Activated CD4-positive, alpha-beta T cell treated with anti-CD3 and anti-CD28 coated beads, Interleukin-2, Interleukin-6, amounts not matched to agents 100 ng/mL and 50 ng/mL, durations not matched to agents 16 hours and 8 hours (primary cell): ENCODE data around the gene TOE1.
A peak's percentile ranks its signal among the peaks of the same experiment; 100 is the strongest.

Experiments used
- DNase-seq: peaks from one replicate; pipeline ENCODE4 v3.0.0-alpha.2; 2020

The TOE1 gene

GRCh38 chr1:45327644-45328515, 12.1 kb upstream of the TOE1 start:
- no peak for DNase-seq

- DNase-seq, result no peak
Observed at GRCh38 chr1:45328680-45329079, 11.3 kb upstream of the TOE1 start.

DNA sequence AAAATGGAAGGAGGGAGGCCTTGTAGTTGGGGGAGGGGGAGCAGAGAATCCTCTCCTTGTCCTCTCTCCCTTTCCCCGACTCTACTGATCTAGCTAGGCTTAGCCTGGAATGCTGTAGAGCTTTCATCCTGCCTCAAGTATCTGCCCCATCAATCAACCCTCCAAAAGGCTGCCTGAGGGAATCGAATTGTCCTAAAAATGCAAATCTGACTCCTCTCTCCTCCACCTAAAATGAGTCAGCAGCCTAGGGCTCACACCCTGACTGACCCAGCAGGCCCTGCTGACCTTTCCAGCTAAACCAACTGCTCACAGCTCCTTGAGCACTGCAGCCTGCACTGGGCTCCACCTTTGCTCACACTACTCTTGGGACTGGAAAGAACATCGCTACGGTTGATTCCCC, 10.5 kb upstream of the TOE1 start:
- DNase-seq, result no peak

DNA sequence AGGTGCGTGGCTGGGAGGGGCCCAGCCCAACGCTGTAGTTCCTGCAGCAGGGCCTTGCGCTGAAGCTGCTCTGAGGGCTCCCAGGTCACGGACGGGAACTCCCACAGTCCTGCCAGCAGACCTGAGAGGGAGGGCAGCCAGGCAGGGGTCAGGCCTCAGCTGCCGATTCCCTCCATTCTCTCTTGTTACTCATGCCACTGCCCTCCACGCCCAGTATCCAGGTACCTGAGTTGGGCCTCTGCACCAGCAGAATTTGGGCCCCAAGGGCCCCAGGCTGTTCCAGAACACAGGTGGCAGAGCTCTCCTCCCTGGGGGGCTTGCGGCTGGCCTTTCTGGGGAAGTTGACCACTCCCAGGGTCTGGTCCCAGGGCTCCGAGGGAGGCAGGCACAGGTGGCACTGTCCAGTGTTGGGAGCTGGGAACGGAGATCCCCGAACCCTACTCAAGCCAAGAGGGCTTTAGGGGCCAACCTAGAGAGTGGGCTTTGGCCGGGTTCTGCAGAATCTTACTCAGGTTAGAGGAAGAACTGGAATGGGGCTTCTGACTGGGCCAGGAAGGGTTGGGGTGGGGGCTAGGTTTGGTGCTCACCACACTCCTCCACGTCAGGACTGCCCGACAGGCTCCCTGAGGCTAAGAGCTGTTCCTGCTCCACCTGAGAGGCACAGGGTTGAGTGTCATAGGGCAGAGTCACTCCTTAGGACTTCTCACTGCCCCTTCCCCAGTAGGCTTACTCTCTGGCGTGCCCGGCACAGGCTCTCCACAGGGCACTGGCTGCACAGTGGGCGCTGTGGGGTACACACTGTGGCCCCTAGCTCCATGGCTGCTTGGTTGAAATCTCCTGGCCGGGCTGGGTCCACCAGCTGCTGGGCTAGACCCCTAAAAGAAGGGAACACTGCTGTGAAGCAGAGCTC, 8.3 kb upstream of the TOE1 start:
- DNase-seq, result no peak

GRCh38 chr1:45332346-45332720, 7.6 kb upstream of the TOE1 start:
- no peak for DNase-seq

- DNase-seq, result no peak
Observed at GRCh38 chr1:45334308-45335245, 5.4 kb upstream of the TOE1 start.

DNA sequence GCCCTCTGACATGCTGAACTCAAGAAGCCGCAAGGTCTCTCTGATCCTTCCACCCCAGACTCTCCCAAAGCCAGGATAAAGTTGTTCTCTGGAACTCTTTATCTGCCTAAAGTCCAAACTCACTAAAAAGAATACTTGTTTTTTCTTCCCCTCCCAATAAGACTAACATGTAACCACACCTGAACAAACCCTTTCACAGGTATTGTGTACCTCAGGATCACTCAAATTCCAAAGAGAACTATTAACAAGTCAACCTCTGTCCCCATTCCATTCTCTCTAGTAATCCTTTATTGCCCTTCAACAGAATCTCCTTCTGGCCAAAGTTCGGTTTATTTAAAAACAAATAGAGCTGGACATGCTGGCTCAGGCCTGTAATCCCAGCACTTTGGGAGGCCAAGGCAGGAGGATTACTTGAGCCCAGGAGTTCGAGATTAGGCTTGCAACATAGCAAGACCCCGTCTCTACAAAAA, 4.1 kb upstream of the TOE1 start:
- no peak for DNase-seq

- no peak for DNase-seq
Observed at GRCh38 chr1:45337630-45338325, 2.2 kb upstream of the TOE1 start.

DNA sequence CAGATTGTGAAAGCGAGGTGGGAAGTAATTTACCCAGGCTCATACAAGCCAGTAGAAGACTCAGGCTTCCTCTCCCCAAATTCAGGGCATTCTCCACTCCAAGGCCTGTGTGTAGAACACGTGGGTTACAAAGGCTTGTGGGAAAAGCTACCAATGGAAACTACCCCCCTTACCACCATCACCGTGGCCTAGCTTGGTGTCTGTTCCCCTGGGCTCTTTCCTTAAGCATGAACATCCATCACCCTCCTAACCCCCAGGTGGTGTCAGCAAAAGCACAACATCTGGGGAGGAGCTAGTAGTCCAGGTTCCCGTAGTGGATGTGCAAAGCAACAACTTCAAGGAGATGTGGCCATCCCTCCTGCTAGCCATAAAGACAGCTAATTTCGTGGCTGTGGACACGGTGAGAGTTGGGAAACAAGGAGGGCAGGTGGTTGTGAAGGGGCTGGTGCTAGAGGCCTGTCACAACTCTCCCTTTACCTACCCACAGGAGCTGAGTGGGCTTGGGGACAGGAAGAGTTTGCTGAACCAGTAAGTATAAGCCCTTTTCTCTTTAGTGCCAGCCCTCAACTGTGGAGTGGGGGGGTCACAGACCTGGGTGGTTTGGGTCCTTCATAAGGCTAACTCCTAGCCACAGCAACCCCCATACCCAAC, 971 bp downstream of the TOE1 start:
- DNase-seq, result peak; percentile 52

DNA sequence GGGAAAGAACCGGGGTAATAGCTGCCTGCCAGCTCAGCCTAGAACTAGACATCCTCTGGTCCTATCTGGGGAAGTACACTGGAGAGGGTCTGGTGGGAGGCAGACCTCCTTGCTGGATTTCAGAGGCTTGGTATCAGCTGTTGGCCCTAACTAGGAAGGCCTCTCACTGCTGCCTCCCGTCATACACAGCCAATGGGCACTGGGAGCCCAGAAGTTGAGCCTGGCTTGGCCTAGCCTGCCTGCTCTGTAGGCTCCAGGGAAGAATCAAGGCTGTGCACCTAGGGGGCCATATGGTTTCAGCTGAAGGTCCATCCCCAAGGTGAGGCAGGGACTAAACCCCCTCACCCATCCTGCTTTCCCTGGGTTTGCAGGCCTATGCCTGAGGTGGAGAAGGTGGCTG, 4.5 kb downstream of the TOE1 start:
- DNase-seq, result no peak

GRCh38 chr1:45345014-45345413, 5.0 kb downstream of the TOE1 start:
- DNase-seq, result no peak

DNA sequence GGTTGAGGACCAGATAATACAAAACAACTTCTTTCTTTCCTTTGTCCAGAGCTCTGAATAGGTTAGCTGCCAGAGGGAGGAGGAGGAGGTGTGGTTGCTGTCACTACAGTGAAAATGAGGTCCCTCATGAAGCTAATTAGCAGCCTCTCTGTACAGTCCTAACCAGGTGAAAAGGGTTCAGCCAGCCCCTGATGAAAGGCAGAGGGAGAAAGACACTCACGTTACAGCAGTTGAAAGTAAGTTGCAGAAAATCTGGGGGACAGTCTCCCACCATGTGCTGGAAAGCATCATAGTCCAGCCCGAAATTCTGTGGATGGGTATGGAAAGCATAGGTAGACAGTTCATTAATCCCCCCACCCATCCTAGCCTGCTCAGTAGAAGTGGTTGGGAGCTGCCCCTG, 6.5 kb downstream of the TOE1 start:
- DNase-seq, result no peak

GRCh38 chr1:45348020-45348419, 8.1 kb downstream of the TOE1 start:
- DNase-seq, result no peak

DNA sequence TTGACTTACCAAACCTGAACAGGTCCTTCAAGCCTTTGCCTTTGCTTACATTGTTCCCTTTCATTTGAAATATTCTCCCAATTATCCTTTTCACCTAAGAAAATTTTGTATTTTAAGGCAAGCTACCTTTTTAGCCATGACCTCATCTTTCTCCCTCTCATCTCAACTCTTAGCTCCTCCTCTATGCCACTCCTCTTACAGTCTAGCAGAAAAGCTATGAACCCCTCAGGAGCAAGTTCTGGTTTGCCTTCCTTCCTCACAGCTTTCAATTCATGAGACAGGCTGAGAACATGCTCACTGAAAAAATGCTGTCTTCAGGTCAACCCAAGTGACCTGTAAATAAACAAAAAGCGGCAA, 8.6 kb downstream of the TOE1 start:
- DNase-seq, result no peak

DNA sequence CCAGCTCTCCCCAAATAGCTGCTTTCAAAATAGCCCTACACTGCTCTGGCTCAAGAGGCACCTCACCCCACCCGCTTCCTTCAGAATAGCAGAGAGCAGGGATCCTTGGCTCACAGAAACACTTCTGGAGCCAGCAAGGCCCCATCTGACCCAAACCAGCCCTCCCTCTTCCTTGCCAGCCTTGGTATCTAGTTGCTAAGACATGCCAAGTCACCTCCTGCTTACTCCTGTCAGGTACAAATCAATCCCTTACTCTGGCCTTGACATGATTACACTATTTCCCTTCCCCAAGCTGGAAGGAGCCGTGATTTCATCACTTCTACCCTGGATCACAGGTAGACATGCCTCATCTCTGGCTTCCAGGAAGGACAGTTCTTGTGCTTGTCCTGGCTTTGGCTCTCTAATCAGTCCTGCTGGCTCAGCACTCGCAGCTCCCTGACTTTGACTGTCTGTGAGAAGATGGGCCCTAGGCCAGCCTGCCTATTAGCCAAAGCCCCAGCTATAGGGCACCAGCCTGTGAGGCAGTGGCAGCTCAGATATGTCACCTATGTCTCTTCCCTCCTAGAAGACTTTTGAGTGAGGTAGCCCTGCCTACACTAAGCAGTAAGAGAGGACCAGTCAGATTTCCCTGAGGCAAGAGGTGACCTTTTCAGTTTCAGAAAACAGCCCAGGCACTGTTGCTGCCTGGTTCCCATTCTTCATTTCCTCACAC, 9.2 kb downstream of the TOE1 start:
- DNase-seq, result no peak

GRCh38 chr1:45351508-45351907, 11.5 kb downstream of the TOE1 start:
- no peak for DNase-seq

- DNase-seq, result no peak
Observed at GRCh38 chr1:45353685-45354084, 13.7 kb downstream of the TOE1 start.

DNA sequence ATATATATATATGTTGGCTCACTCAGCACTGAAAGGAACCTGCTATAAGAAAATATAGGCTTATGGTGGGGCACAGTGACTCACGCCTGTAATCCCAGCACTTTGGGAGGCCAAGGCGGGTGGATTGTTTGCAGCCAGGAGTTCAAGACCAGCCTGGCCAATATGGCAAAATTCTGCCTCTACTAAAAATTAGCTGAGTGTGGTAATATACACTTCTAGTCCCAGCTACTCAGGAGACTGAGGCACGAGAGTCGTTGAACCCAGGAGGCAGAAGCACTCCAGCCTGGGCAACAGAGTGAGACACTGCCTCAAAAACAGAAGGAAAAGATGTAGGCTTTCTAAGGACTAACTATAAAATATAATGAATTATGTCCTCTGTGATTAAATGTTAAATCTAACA, 14.9 kb downstream of the TOE1 start:
- DNase-seq, result no peak

GRCh38 chr1:45355683-45356082, 15.7 kb downstream of the TOE1 start:
- DNase-seq, result no peak

DNA sequence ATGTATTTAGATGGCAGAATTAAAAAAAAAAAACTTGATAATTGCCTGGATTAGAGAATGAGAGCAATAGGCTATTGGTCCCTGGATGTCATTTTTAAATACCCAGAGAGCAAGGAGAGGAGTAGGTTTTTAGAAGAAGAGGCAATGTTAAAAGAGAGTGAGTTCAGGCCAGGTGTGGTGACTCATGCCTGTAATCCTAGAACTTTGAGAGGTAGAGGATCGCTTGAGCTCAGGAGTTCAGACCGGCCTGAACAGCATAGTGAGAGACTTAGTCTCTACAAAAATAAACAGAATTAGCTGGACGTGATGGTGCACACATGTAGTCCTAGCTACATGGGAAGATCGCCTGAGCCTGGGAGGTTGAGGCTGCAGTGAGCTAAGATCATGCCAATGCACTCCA, 16.2 kb downstream of the TOE1 start:
- no peak for DNase-seq
